SK-N-SH treated with all-trans-retinoic acid at 6 μM for 48 hours (cell line): ENCODE measurements around the gene P2RX4.

Experiments used
- ATAC-seq: fragments of 200-7000 bp; cut with Tn5 transposase; 3 replicates; pipeline ENCODE4 v1.9.1; 2020; ENCODE audit warnings: mild to moderate bottlenecking, moderate library complexity
- ARNTL ChIP-seq: fragments of 450-650 bp; formaldehyde crosslinking; IDR thresholded peaks from 2 replicates; pipeline ENCODE4 v1.5.0; 2020; ENCODE audit warnings: low read depth, mild to moderate bottlenecking, moderate library complexity, borderline replicate concordance
- BACH2 ChIP-seq: fragments of 250-450 bp; sonication (Bioruptor Pico); IDR thresholded peaks from 2 replicates; pipeline ENCODE4 v1.9.0; 2021; ENCODE audit warnings: mild to moderate bottlenecking, borderline replicate concordance
- CSDC2 ChIP-seq: fragments of 250-450 bp; sonication (Bioruptor Pico); IDR thresholded peaks from 2 replicates; pipeline ENCODE4 v1.5.0; 2020; ENCODE audit warnings: mild to moderate bottlenecking, moderate library complexity
- ESRRG ChIP-seq: fragments of 250-450 bp; sonication (Bioruptor Pico); IDR thresholded peaks from 2 replicates; pipeline ENCODE4 v1.6.1; 2021; ENCODE audit warnings: mild to moderate bottlenecking
- GLIS3 ChIP-seq: fragments of 250-450 bp; sonication (Bioruptor Pico); IDR thresholded peaks from 2 replicates; pipeline ENCODE4 v1.5.0; 2020; ENCODE audit warnings: mild to moderate bottlenecking, moderate library complexity
- ISL1 ChIP-seq: fragments of 250-450 bp; sonication (Bioruptor Pico); IDR thresholded peaks from 2 replicates; pipeline ENCODE4 v2.1.2; 2022; ENCODE audit warnings: mild to moderate bottlenecking, moderate library complexity
- OSR1 ChIP-seq: fragments of 250-450 bp; sonication (Bioruptor Pico); IDR thresholded peaks from 2 replicates; pipeline ENCODE4 v1.8.0; 2022; ENCODE audit warnings: moderate library complexity, mild to moderate bottlenecking, inconsistent platforms
- PPARA ChIP-seq: fragments of 250-450 bp; sonication (Bioruptor Pico); IDR thresholded peaks from 2 replicates; pipeline ENCODE4 v1.5.0; 2020; ENCODE audit warnings: mild to moderate bottlenecking, borderline replicate concordance
- RARB ChIP-seq: fragments of 250-450 bp; sonication (Bioruptor Pico); IDR thresholded peaks from 2 replicates; pipeline ENCODE4 v1.8.0; 2021; ENCODE audit warnings: mild to moderate bottlenecking, moderate library complexity
- TOX ChIP-seq: fragments of 250-450 bp; sonication (Bioruptor Pico); IDR thresholded peaks from 2 replicates; pipeline ENCODE4 v1.8.0; 2021; ENCODE audit warnings: mild to moderate bottlenecking, moderate library complexity, borderline replicate concordance
- ZC3H10 ChIP-seq: fragments of 250-450 bp; sonication (Bioruptor Pico); IDR thresholded peaks from 2 replicates; pipeline ENCODE4 v1.5.1; 2021; ENCODE audit warnings: mild to moderate bottlenecking, moderate library complexity
- ZFP3 ChIP-seq: fragments of 250-450 bp; sonication (Bioruptor Pico); IDR thresholded peaks from 2 replicates; pipeline ENCODE4 v1.5.0; 2020; ENCODE audit warnings: mild to moderate bottlenecking, moderate library complexity
- ZFP30 ChIP-seq: fragments of 450-650 bp; formaldehyde crosslinking; IDR thresholded peaks from 2 replicates; pipeline ENCODE4 v1.5.0; 2022; ENCODE audit warnings: mild to moderate bottlenecking, moderate library complexity
- ZNF565 ChIP-seq: fragments of 450-650 bp; formaldehyde crosslinking; conservative IDR thresholded peaks from 2 replicates; pipeline ENCODE4 v1.5.0; 2020; ENCODE audit warnings: low read depth, mild to moderate bottlenecking, moderate library complexity
- ZNF70 ChIP-seq: fragments of 450-650 bp; formaldehyde crosslinking; IDR thresholded peaks from 2 replicates; pipeline ENCODE4 v1.5.0; 2020; ENCODE audit warnings: mild to moderate bottlenecking, moderate library complexity
- ZNF8 ChIP-seq: fragments of 450-650 bp; formaldehyde crosslinking; IDR thresholded peaks from 2 replicates; pipeline ENCODE4 v1.5.0; 2020; ENCODE audit warnings: mild to moderate bottlenecking, moderate library complexity
- TF ChIP-seq, protein P1 (sequence below): fragments of 250-450 bp; sonication (Bioruptor Pico); IDR thresholded peaks from 2 replicates; pipeline ENCODE4 v1.5.1; 2020; ENCODE audit warnings: low read depth, mild to moderate bottlenecking, moderate library complexity
- TF ChIP-seq, protein P2 (sequence below): fragments of 250-450 bp; sonication (Bioruptor Pico); IDR thresholded peaks from 2 replicates; pipeline ENCODE4 v1.5.0; 2020; ENCODE audit warnings: mild to moderate bottlenecking, moderate library complexity
- TF ChIP-seq, protein P3 (sequence below): fragments of 250-450 bp; sonication (Bioruptor Pico); IDR thresholded peaks from 2 replicates; pipeline ENCODE4 v1.8.0; 2020; ENCODE audit warnings: mild to moderate bottlenecking, moderate library complexity, borderline replicate concordance
- TF ChIP-seq, protein P4 (sequence below): fragments of 250-450 bp; sonication (Bioruptor Pico); IDR thresholded peaks from 2 replicates; pipeline ENCODE4 v1.8.0; 2021; ENCODE audit warnings: low read depth, mild to moderate bottlenecking, moderate library complexity, borderline replicate concordance

The P2RX4 gene

DNA sequence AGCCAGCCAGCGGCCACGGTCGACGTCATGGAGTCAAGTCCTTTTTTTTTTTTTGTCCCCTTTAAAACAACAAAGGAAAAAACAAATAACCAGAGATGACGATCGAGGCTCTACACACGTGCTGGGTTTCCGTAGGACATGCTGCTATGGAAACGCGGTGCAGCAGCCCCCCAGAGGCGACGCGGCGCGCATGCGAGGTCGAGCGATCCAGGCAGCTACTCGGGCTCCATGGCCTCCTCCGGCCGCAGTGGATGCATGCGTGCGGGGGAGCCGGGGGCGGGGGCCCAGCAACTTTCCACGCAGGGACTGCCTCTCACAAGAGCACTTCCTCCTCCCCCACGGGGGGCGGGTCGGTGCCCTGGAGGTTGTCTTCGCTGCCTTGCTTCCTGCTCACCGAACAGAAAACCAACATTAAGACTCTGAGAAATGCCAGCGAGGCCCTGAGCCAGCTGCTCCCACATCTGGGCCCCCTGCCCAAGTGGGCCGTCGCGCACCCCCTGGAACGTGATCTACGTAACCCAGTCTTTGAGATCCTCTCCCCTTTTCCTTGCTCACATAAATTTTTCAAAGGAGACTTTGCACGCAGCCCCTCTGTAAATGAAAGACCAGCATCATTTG is 30.7 kb downstream of the P2RX4 start:
- TF ChIP-seq TOX (CRISPR knock-in tag) (no peak), GLIS3 (CRISPR knock-in tag) (no peak), ZNF8 (CRISPR knock-in tag) (no peak), ZNF565 (no peak), ZFP30 (CRISPR knock-in tag) (no peak), ARNTL (CRISPR knock-in tag) (no peak), ISL1 (CRISPR knock-in tag) (no peak), ZC3H10 (CRISPR knock-in tag) (no peak), RARB (CRISPR knock-in tag) (no peak), CSDC2 (CRISPR knock-in tag) (no peak), PPARA (no peak), ZFP3 (CRISPR knock-in tag) (no peak), OSR1 (CRISPR knock-in tag) (no peak), ZNF70 (CRISPR knock-in tag) (no peak), BACH2 (CRISPR knock-in tag) (no peak), ESRRG (CRISPR knock-in tag) (no peak)
- TF ChIP-seq, protein P1, sequence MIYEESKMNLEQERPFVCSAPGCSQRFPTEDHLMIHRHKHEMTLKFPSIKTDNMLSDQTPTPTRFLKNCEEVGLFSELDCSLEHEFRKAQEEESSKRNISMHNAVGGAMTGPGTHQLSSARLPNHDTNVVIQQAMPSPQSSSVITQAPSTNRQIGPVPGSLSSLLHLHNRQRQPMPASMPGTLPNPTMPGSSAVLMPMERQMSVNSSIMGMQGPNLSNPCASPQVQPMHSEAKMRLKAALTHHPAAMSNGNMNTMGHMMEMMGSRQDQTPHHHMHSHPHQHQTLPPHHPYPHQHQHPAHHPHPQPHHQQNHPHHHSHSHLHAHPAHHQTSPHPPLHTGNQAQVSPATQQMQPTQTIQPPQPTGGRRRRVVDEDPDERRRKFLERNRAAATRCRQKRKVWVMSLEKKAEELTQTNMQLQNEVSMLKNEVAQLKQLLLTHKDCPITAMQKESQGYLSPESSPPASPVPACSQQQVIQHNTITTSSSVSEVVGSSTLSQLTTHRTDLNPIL (CRISPR knock-in tag): no peak
- TF ChIP-seq, protein P2, sequence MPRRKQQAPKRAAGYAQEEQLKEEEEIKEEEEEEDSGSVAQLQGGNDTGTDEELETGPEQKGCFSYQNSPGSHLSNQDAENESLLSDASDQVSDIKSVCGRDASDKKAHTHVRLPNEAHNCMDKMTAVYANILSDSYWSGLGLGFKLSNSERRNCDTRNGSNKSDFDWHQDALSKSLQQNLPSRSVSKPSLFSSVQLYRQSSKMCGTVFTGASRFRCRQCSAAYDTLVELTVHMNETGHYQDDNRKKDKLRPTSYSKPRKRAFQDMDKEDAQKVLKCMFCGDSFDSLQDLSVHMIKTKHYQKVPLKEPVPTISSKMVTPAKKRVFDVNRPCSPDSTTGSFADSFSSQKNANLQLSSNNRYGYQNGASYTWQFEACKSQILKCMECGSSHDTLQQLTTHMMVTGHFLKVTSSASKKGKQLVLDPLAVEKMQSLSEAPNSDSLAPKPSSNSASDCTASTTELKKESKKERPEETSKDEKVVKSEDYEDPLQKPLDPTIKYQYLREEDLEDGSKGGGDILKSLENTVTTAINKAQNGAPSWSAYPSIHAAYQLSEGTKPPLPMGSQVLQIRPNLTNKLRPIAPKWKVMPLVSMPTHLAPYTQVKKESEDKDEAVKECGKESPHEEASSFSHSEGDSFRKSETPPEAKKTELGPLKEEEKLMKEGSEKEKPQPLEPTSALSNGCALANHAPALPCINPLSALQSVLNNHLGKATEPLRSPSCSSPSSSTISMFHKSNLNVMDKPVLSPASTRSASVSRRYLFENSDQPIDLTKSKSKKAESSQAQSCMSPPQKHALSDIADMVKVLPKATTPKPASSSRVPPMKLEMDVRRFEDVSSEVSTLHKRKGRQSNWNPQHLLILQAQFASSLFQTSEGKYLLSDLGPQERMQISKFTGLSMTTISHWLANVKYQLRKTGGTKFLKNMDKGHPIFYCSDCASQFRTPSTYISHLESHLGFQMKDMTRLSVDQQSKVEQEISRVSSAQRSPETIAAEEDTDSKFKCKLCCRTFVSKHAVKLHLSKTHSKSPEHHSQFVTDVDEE (CRISPR knock-in tag): no peak
- TF ChIP-seq, protein P3, sequence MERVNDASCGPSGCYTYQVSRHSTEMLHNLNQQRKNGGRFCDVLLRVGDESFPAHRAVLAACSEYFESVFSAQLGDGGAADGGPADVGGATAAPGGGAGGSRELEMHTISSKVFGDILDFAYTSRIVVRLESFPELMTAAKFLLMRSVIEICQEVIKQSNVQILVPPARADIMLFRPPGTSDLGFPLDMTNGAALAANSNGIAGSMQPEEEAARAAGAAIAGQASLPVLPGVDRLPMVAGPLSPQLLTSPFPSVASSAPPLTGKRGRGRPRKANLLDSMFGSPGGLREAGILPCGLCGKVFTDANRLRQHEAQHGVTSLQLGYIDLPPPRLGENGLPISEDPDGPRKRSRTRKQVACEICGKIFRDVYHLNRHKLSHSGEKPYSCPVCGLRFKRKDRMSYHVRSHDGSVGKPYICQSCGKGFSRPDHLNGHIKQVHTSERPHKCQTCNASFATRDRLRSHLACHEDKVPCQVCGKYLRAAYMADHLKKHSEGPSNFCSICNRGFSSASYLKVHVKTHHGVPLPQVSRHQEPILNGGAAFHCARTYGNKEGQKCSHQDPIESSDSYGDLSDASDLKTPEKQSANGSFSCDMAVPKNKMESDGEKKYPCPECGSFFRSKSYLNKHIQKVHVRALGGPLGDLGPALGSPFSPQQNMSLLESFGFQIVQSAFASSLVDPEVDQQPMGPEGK (CRISPR knock-in tag): no peak
- TF ChIP-seq, protein P4, sequence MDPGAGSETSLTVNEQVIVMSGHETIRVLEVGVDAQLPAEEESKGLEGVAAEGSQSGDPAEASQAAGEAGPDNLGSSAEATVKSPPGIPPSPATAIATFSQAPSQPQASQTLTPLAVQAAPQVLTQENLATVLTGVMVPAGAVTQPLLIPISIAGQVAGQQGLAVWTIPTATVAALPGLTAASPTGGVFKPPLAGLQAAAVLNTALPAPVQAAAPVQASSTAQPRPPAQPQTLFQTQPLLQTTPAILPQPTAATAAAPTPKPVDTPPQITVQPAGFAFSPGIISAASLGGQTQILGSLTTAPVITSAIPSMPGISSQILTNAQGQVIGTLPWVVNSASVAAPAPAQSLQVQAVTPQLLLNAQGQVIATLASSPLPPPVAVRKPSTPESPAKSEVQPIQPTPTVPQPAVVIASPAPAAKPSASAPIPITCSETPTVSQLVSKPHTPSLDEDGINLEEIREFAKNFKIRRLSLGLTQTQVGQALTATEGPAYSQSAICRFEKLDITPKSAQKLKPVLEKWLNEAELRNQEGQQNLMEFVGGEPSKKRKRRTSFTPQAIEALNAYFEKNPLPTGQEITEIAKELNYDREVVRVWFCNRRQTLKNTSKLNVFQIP (CRISPR knock-in tag): no peak
- TF ChIP-seq, all 23 proteins: peak for 0
- no peak for ATAC-seq

DNA sequence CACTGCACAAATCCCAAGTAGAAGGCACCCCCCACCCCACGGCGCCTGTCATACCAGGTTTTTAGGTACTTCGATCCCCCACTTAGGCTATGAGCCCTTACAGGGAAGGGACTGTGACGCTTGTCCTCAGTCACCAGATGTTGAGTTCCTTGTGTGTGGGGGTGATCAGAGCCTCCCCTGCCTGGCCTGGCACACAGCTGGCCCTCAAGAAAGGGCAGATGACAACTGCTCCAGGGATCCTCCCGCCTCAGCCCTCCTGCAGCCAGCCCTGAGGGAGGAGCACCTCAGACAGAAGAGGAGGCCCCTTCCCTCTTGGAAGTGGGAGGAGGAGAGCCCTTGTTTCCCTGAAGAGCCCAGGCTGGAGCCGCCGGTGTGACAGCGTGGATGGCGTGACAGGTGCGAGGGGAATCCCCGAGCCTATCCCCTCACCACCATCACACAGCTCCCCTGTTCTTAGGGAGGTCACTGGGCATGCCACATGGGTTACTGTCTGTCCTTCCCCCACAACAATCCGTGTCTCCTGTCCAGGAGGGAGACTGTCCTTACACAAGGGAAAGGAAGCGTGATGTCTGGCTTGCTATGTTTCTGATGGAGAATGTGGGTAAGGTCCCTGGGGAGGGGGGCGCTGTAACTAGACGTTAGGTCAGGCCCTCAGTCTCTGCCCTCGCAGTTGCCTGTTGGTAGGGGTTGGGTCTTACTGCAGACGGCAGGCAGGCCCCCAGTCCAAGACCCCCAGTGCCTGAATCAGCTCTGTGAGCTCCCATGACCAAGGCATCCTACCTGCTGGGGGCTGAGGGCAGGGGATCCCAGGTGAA is 31.4 kb downstream of the P2RX4 start:
- TF ChIP-seq, protein P2 (CRISPR knock-in tag): no peak
- TF ChIP-seq TOX (CRISPR knock-in tag): no peak
- TF ChIP-seq, protein P4 (CRISPR knock-in tag): no peak
- ATAC-seq: no peak
